ENCODE measurements around the gene DEAF1.

Gene DEAF1

GRCh38 chr11:612201-612960 is 82.6 kb downstream of the DEAF1 start:
- DNase-seq (ENCODE audit: low spot score in 2 of 2) (no peak), ATAC-seq (no peak)
- Mint-ChIP-seq H3K9me3 (no peaks in the 10 kb centered on the region), H3K27ac (peak overlapping the region; percentile 87), H3K4me3 (no peak overlapping the region), H3K4me1 (peaks cover 41% of the 10 kb centered on the region), H3K36me3 (peaks cover 82% of the 10 kb centered on the region)

GRCh38 chr11:611001-611996 is 83.7 kb downstream of the DEAF1 start:
- no peak for ATAC-seq
- Mint-ChIP-seq H3K27ac (peak overlapping the region; percentile 87), H3K36me3 (peaks cover 90% of the 10 kb centered on the region), H3K4me1 (peaks cover 36% of the 10 kb centered on the region), H3K4me3 (no peak overlapping the region), H3K9me3 (no peaks in the 10 kb centered on the region)
- no peak for DNase-seq (ENCODE audit: low spot score in 2 of 2)

GRCh38 chr11:610146-610801 is 84.7 kb downstream of the DEAF1 start:
- Mint-ChIP-seq H3K4me3 (no peak overlapping the region), H3K9me3 (no peaks in the 10 kb centered on the region), H3K4me1 (peaks cover 29% of the 10 kb centered on the region), H3K27ac (peak overlapping the region; percentile 58), H3K36me3 (peaks cover 85% of the 10 kb centered on the region)
- DNase-seq (ENCODE audit: low spot score in 2 of 2) (no peak), ATAC-seq (no peak)

- DNase-seq (ENCODE audit: low spot score in 2 of 2), result no peak
- Mint-ChIP-seq H3K4me1 (peaks cover 25% of the 10 kb centered on the region), H3K27ac (no peak overlapping the region), H3K4me3 (no peak overlapping the region), H3K36me3 (peaks cover 88% of the 10 kb centered on the region), H3K9me3 (no peaks in the 10 kb centered on the region)
- ATAC-seq, result no peak
Observed at GRCh38 chr11:609341-609811, 85.6 kb downstream of the DEAF1 start.

- ATAC-seq, result no peak
- peaks cover 88% of the 10 kb centered on the region for H3K36me3 Mint-ChIP-seq
- H3K4me1 Mint-ChIP-seq, result peaks cover 19% of the 10 kb centered on the region
- no peak overlapping the region for H3K27ac Mint-ChIP-seq
- no peak overlapping the region for H3K4me3 Mint-ChIP-seq
- no peak for DNase-seq (ENCODE audit: low spot score in 2 of 2)
- no peaks in the 10 kb centered on the region for H3K9me3 Mint-ChIP-seq
Observed at GRCh38 chr11:608791-609251, 86.2 kb downstream of the DEAF1 start.

- H3K9me3 Mint-ChIP-seq, result no peaks in the 10 kb centered on the region
- DNase-seq (ENCODE audit: low spot score in 2 of 2) (no peak), ATAC-seq (no peak)
- H3K4me3 Mint-ChIP-seq, result no peak overlapping the region
- peaks cover 13% of the 10 kb centered on the region for H3K4me1 Mint-ChIP-seq
- H3K36me3 Mint-ChIP-seq, result peaks cover 90% of the 10 kb centered on the region
- no peak overlapping the region for H3K27ac Mint-ChIP-seq
Observed at GRCh38 chr11:607971-608659, 86.9 kb downstream of the DEAF1 start.

GRCh38 chr11:607020-607780 is 87.8 kb downstream of the DEAF1 start:
- peaks cover 90% of the 10 kb centered on the region for H3K36me3 Mint-ChIP-seq

GRCh38 chr11:606245-606644 is 88.8 kb downstream of the DEAF1 start:
- no peak for ATAC-seq
- no peak for DNase-seq (ENCODE audit: low spot score in 2 of 2)
- Mint-ChIP-seq H3K27ac (no peak overlapping the region), H3K9me3 (no peaks in the 10 kb centered on the region), H3K4me1 (no peaks in the 10 kb centered on the region), H3K36me3 (peaks cover 90% of the 10 kb centered on the region), H3K4me3 (no peak overlapping the region)

More at GRCh38 chr11:607020-607780, 87.8 kb downstream of the DEAF1 start:
- H3K9me3 Mint-ChIP-seq, result no peaks in the 10 kb centered on the region
- H3K27ac Mint-ChIP-seq, result peak overlapping the region; percentile 54
- no peak for DNase-seq (ENCODE audit: low spot score in 2 of 2)
- no peak overlapping the region for H3K4me3 Mint-ChIP-seq
- ATAC-seq, result no peak
- peaks cover 3% of the 10 kb centered on the region for H3K4me1 Mint-ChIP-seq

GRCh38 chr11:605286-606129 is 89.5 kb downstream of the DEAF1 start:
- DNase-seq (ENCODE audit: low spot score in 2 of 2) (no peak), ATAC-seq (no peak)
- Mint-ChIP-seq H3K4me1 (no peaks in the 10 kb centered on the region), H3K4me3 (no peak overlapping the region), H3K9me3 (no peaks in the 10 kb centered on the region), H3K36me3 (peaks cover 90% of the 10 kb centered on the region), H3K27ac (peak overlapping the region; percentile 48)

- ATAC-seq (no peak), DNase-seq (ENCODE audit: low spot score in 2 of 2) (no peak)
- no peak overlapping the region for H3K27ac Mint-ChIP-seq
- no peaks in the 10 kb centered on the region for H3K4me1 Mint-ChIP-seq
- no peaks in the 10 kb centered on the region for H3K9me3 Mint-ChIP-seq
- peaks cover 95% of the 10 kb centered on the region for H3K36me3 Mint-ChIP-seq
- H3K4me3 Mint-ChIP-seq, result no peak overlapping the region
Observed at GRCh38 chr11:603154-603553, 91.9 kb downstream of the DEAF1 start.

- H3K36me3 Mint-ChIP-seq, result peaks cover 91% of the 10 kb centered on the region
- no peaks in the 10 kb centered on the region for H3K9me3 Mint-ChIP-seq
- DNase-seq (ENCODE audit: low spot score in 2 of 2) (no peak), ATAC-seq (no peak)
- peak overlapping the region; percentile 76 for H3K27ac Mint-ChIP-seq
- no peak overlapping the region for H3K4me3 Mint-ChIP-seq
- peaks cover 6% of the 10 kb centered on the region for H3K4me1 Mint-ChIP-seq
Observed at GRCh38 chr11:601573-602245, 93.3 kb downstream of the DEAF1 start.

- no peaks in the 10 kb centered on the region for H3K9me3 Mint-ChIP-seq
- no peak overlapping the region for H3K4me3 Mint-ChIP-seq
- DNase-seq (ENCODE audit: low spot score in 2 of 2) (no peak), ATAC-seq (no peak)
- H3K4me1 Mint-ChIP-seq, result peaks cover 25% of the 10 kb centered on the region
- peaks cover 95% of the 10 kb centered on the region for H3K36me3 Mint-ChIP-seq
- no peak overlapping the region for H3K27ac Mint-ChIP-seq
Observed at GRCh38 chr11:598005-598680, 96.9 kb downstream of the DEAF1 start.

Data from stimulated activated effector memory CD8-positive, alpha-beta T cell treated with anti-CD3 and anti-CD28 coated beads, Interleukin-12 subunit alpha, Interleukin-12 subunit beta, amount 100 ng/mL, for 72 hours (primary cell).